OCI-LY1 (cell line): Measurements from ENCODE around the gene NEURL1B.

Experiments used
- H2AFZ ChIP-seq: fragments of 200-600 bp; sonication (generic), shearing (Covaris generic); 2 replicates; pipeline ENCODE4 v1.6.0; 2014; ENCODE audit warnings: antibody characterized with exemption, mild to moderate bottlenecking, low read length
- H3F3A ChIP-seq: fragments of 200-600 bp; sonication (generic), shearing (Covaris generic); 2 replicates; pipeline ENCODE4 v1.6.0; 2014; ENCODE audit warnings: mild to moderate bottlenecking, antibody characterized with exemption, low read length, moderate library complexity; ENCODE audit not compliant: insufficient read depth
- H3K27ac ChIP-seq: fragments of 200-600 bp; sonication (generic); 2 replicates; pipeline ENCODE4 v1.5.1; 2014; ENCODE audit warnings: low read length, mixed run types, mild to moderate bottlenecking, low read depth; ENCODE audit not compliant: poor library complexity, severe bottlenecking
- H3K27me3 ChIP-seq: fragments of 200-600 bp; sonication (generic); 2 replicates; pipeline ENCODE4 v1.6.0; 2014; ENCODE audit warnings: antibody characterized with exemption, mild to moderate bottlenecking, low read length, moderate library complexity; ENCODE audit not compliant: insufficient read depth
- H3K36me3 ChIP-seq: fragments of 200-600 bp; sonication (generic); 2 replicates; pipeline ENCODE4 v1.6.1; 2014; ENCODE audit warnings: mild to moderate bottlenecking, antibody characterized with exemption, low read length, moderate library complexity, mixed read lengths; ENCODE audit not compliant: insufficient read depth
- H3K4me1 ChIP-seq: fragments of 200-600 bp; sonication (generic); 2 replicates; pipeline ENCODE4 v1.5.1; 2014; ENCODE audit warnings: mild to moderate bottlenecking, low read length, moderate library complexity; ENCODE audit not compliant: insufficient read depth, severe bottlenecking
- H3K4me2 ChIP-seq: fragments of 200-600 bp; sonication (generic), shearing (Covaris generic); 2 replicates; pipeline ENCODE4 v1.6.1; 2014; ENCODE audit warnings: low read length
- H3K4me3 ChIP-seq: fragments of 200-600 bp; sonication (generic); 2 replicates; pipeline ENCODE4 v1.5.1; 2014; ENCODE audit warnings: low read length, low read depth, mild to moderate bottlenecking, mixed read lengths; ENCODE audit not compliant: poor library complexity, severe bottlenecking
- H3K79me2 ChIP-seq: fragments of 200-600 bp; shearing (Covaris generic); 2 replicates; pipeline ENCODE4 v1.6.1; 2016; ENCODE audit warnings: mixed run types, low read length, mixed read lengths; ENCODE audit not compliant: insufficient read depth
- H3K9ac ChIP-seq: fragments of 200-600 bp; sonication (generic), shearing (Covaris generic); 2 replicates; pipeline ENCODE4 v1.6.1; 2014; ENCODE audit warnings: mild to moderate bottlenecking, low read length, mixed read lengths
- H3K9me2 ChIP-seq: fragments of 200-600 bp; sonication (generic), shearing (Covaris generic); 2 replicates; pipeline ENCODE4 v1.6.1; 2014; ENCODE audit warnings: low read depth, mild to moderate bottlenecking, low read length, mixed read lengths
- H3K9me3 ChIP-seq: fragments of 200-600 bp; shearing (Covaris generic); 2 replicates; pipeline ENCODE4 v1.6.1; 2014; ENCODE audit warnings: low read length, mixed read lengths
- H4K20me1 ChIP-seq: fragments of 200-600 bp; sonication (generic), shearing (Covaris generic); 2 replicates; pipeline ENCODE4 v1.6.0; 2016; ENCODE audit warnings: mild to moderate bottlenecking, low read length; ENCODE audit not compliant: insufficient read depth
- CTCF ChIP-seq: fragments of 200-600 bp; sonication (generic), shearing (Covaris generic); IDR thresholded peaks from 2 replicates; pipeline ENCODE4 v1.5.1; 2017; ENCODE audit warnings: mild to moderate bottlenecking, antibody characterized with exemption, low read length, moderate library complexity, mixed read lengths
- EZH2 ChIP-seq: fragments of 200-600 bp; sonication (generic), shearing (Covaris generic); IDR thresholded peaks from 2 replicates; pipeline ENCODE4 v1.8.0; 2017; ENCODE audit warnings: borderline replicate concordance, mixed run types, mild to moderate bottlenecking, antibody characterized with exemption, low read length, moderate library complexity, mixed read lengths

The NEURL1B gene

GRCh38 chr5:172659909-172660628, 19.0 kb downstream of the NEURL1B start:
- Histone ChIP-seq H3K9me2 (no peaks in the 10 kb centered on the region), H3K36me3 (no peaks in the 10 kb centered on the region), H3K4me1 (peaks cover 3% of the 10 kb centered on the region), H3K27me3 (peaks cover 6% of the 10 kb centered on the region), H2AFZ (no peak overlapping the region), H3K4me2 (no peak overlapping the region), H3K27ac (no peak overlapping the region), H3K79me2 (no peaks in the 10 kb centered on the region), H3K9ac (no peak overlapping the region), H3K4me3 (no peak overlapping the region), H3F3A (no peaks in the 10 kb centered on the region), H3K9me3 (no peaks in the 10 kb centered on the region), H4K20me1 (no peaks in the 10 kb centered on the region)
- no peak for TF ChIP-seq CTCF
- no peak for TF ChIP-seq EZH2

GRCh38 chr5:172660974-172661373, 19.9 kb downstream of the NEURL1B start:
- no peaks in the 10 kb centered on the region for H3F3A ChIP-seq
- no peaks in the 10 kb centered on the region for H3K9me2 ChIP-seq
- no peak overlapping the region for H3K4me2 ChIP-seq
- H3K9me3 ChIP-seq: no peaks in the 10 kb centered on the region
- no peaks in the 10 kb centered on the region for H3K79me2 ChIP-seq
- no peaks in the 10 kb centered on the region for H3K36me3 ChIP-seq
- peaks cover 4% of the 10 kb centered on the region for H3K27me3 ChIP-seq
- no peaks in the 10 kb centered on the region for H4K20me1 ChIP-seq
- TF ChIP-seq EZH2 (no peak), CTCF (no peak)
- H3K4me1 ChIP-seq: peaks cover 3% of the 10 kb centered on the region
- H2AFZ ChIP-seq: no peak overlapping the region
- no peak overlapping the region for H3K27ac ChIP-seq
- H3K4me3 ChIP-seq: no peak overlapping the region
- no peak overlapping the region for H3K9ac ChIP-seq

- Histone ChIP-seq H3K4me1 (peaks cover 3% of the 10 kb centered on the region), H4K20me1 (no peaks in the 10 kb centered on the region), H3F3A (no peaks in the 10 kb centered on the region), H3K27ac (no peak overlapping the region), H3K36me3 (no peaks in the 10 kb centered on the region), H3K4me3 (no peak overlapping the region), H3K79me2 (no peaks in the 10 kb centered on the region), H3K4me2 (no peak overlapping the region), H3K9ac (no peak overlapping the region), H3K9me3 (no peaks in the 10 kb centered on the region), H3K27me3 (peaks cover 4% of the 10 kb centered on the region), H3K9me2 (no peaks in the 10 kb centered on the region), H2AFZ (no peak overlapping the region)
- TF ChIP-seq EZH2: no peak
- no peak for TF ChIP-seq CTCF
Measured at GRCh38 chr5:172661526-172661925, 20.5 kb downstream of the NEURL1B start.
